Measurements from ENCODE around the gene AHDC1.
A peak's percentile ranks its signal among the peaks of the same experiment; 100 is the strongest.

The AHDC1 gene

GRCh38 chr1:27612718-27613117 is 8.8 kb upstream of the AHDC1 start:
- DNase-seq: no peak

- no peak for DNase-seq
Measured at GRCh38 chr1:27611450-27611849, 7.5 kb upstream of the AHDC1 start.

GRCh38 chr1:27609618-27610240 is 5.8 kb upstream of the AHDC1 start:
- DNase-seq: peak; percentile 48

GRCh38 chr1:27609210-27609555 is 5.2 kb upstream of the AHDC1 start:
- DNase-seq: no peak

- DNase-seq: no peak
Measured at GRCh38 chr1:27607239-27607804, 3.4 kb upstream of the AHDC1 start.

- no peak for DNase-seq
Measured at GRCh38 chr1:27606708-27607238, 2.8 kb upstream of the AHDC1 start.

- peak; percentile 55 for DNase-seq
Measured at GRCh38 chr1:27605796-27606707, 2.1 kb upstream of the AHDC1 start.

GRCh38 chr1:27605300-27605766 is 1.4 kb upstream of the AHDC1 start:
- DNase-seq: no peak

GRCh38 chr1:27604579-27605299 is 795 bp upstream of the AHDC1 start:
- DNase-seq: no peak

GRCh38 chr1:27603309-27603680 is 649 bp downstream of the AHDC1 start:
- no peak for DNase-seq

- DNase-seq: no peak
Measured at GRCh38 chr1:27602462-27603308, 1.3 kb downstream of the AHDC1 start.

GRCh38 chr1:27601771-27602461 is 2.0 kb downstream of the AHDC1 start:
- DNase-seq: no peak

GRCh38 chr1:27601321-27601770 is 2.6 kb downstream of the AHDC1 start:
- no peak for DNase-seq

- no peak for DNase-seq
Measured at GRCh38 chr1:27600498-27601175, 3.3 kb downstream of the AHDC1 start.

- no peak for DNase-seq
Measured at GRCh38 chr1:27599605-27600497, 4.1 kb downstream of the AHDC1 start.

GRCh38 chr1:27598902-27599528 is 4.9 kb downstream of the AHDC1 start:
- DNase-seq: peak; percentile 32

GRCh38 chr1:27598295-27598687 is 5.7 kb downstream of the AHDC1 start:
- DNase-seq: no peak

GRCh38 chr1:27597516-27598294 is 6.2 kb downstream of the AHDC1 start:
- DNase-seq: no peak
